GM23338 (cell line): ENCODE results near the gene RNF217.

Experiments
- CREB1 ChIP-seq: fragments of 250-450 bp; sonication (Bioruptor Pico); IDR thresholded peaks from 2 replicates; pipeline ENCODE4 v1.5.0; 2020; ENCODE audit warnings: low read depth, mild to moderate bottlenecking, moderate library complexity
- EZH2 ChIP-seq: fragments of 200-600 bp; sonication (generic); IDR thresholded peaks from one replicate; pipeline ENCODE4 v1.8.0; 2017; ENCODE audit warnings: antibody characterized with exemption, mild to moderate bottlenecking, low read depth; ENCODE audit not compliant: unreplicated experiment
- EZH2phosphoT487 ChIP-seq: fragments of 200-600 bp; sonication (generic); IDR thresholded peaks from one replicate; pipeline ENCODE4 v1.8.1; 2018; ENCODE audit warnings: antibody characterized with exemption; ENCODE audit not compliant: unreplicated experiment
- NANOG ChIP-seq: IDR thresholded peaks from 2 replicates; pipeline ENCODE4 v1.6.1; 2016; ENCODE audit warnings: antibody characterized with exemption, borderline replicate concordance
- POLR2AphosphoS5 ChIP-seq: IDR thresholded peaks from 2 replicates; pipeline ENCODE4 v1.6.1; 2016; ENCODE audit warnings: antibody characterized with exemption, low read depth
- TF ChIP-seq, protein P1 (sequence below), 2 experiments: fragments of 200-600 bp in 1 of 2; sonication (generic) in 1 of 2; conservative IDR thresholded peaks; 2 replicates each; pipeline versions ENCODE4 v1.5.1 to v1.6.1; 2016 to 2017; ENCODE audit warnings: antibody characterized with exemption in 2 of 2, low read depth in 2 of 2, mild to moderate bottlenecking in 2 of 2, moderate library complexity in 1 of 2

DNA sequence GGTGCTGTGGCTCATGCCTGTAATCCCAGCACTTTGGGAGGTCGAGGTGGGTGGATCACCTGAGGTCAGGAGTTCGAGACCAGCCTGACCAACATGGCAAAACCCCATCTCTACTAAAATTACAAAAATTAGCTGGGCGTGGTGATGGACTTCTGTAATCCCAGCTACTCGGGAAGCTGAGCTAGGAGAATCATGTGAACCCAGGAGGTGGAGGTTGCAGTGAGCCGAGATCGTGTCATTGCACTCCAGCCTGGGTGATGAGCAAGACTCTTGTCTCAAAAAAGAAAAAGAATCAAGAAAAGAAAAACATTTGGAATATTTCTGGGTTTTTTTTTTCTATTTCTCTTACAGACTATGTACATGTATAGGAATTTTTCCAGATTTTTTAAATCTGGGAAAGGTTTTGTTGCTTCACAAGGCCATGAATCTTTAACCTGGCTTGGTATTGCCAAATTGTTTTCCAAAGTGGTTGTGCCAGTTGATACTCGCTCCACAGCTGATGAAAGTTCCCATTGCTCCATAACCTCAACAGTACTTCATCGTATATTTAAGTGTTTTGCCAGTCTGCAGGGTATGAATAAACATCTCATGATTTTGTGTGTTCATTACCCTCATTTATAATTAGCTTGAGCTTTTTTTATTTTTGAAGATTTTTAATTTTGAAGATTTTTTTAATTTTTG is 33.5 kb downstream of the RNF217 start:
- TF ChIP-seq, protein P1, sequence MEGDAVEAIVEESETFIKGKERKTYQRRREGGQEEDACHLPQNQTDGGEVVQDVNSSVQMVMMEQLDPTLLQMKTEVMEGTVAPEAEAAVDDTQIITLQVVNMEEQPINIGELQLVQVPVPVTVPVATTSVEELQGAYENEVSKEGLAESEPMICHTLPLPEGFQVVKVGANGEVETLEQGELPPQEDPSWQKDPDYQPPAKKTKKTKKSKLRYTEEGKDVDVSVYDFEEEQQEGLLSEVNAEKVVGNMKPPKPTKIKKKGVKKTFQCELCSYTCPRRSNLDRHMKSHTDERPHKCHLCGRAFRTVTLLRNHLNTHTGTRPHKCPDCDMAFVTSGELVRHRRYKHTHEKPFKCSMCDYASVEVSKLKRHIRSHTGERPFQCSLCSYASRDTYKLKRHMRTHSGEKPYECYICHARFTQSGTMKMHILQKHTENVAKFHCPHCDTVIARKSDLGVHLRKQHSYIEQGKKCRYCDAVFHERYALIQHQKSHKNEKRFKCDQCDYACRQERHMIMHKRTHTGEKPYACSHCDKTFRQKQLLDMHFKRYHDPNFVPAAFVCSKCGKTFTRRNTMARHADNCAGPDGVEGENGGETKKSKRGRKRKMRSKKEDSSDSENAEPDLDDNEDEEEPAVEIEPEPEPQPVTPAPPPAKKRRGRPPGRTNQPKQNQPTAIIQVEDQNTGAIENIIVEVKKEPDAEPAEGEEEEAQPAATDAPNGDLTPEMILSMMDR (conservative IDR thresholded peaks at IDR 0.05; ENCODE audit: low read depth in 2 of 2) = no peak
- TF ChIP-seq EZH2phosphoT487 (no peak), EZH2 (no peak), POLR2AphosphoS5 (no peak), CREB1 (CRISPR knock-in tag) (no peak), NANOG (no peak)
